B cell (primary cell): Measurements from ENCODE around the gene STIM1. TPM values are rescaled to one million over a fixed set of nuclear protein-coding genes. Genes with fewer than 3 reads are reported as not detected.

Experiments
- ATAC-seq: fragments of 200-7000 bp; cut with Tn5 transposase; one replicate; pipeline ENCODE4 v1.10.0; 2021; ENCODE audit warnings: low read depth, mild to moderate bottlenecking, moderate number of reproducible peaks, moderate library complexity
- CTCF ChIA-PET: fragments of 350-600 bp; sonication (Branson Sonifier 250); formaldehyde crosslinking; loops from one replicate; lab custom pipeline; 2021; ENCODE audit warnings: antibody characterized with exemption, inconsistent platforms; lab: Charles Lee
- POLR2A ChIA-PET: fragments of 350-600 bp; sonication (Branson Sonifier 250); formaldehyde crosslinking; loops from one replicate; lab custom pipeline; 2021; ENCODE audit warnings: antibody characterized with exemption; lab: Charles Lee
- DNase-seq: peaks from one replicate; pipeline ENCODE4 v3.0.0; 2013
- H2AFZ ChIP-seq: 2 replicates; pipeline ENCODE4 v1.6.1; 2012; ENCODE audit warnings: mild to moderate bottlenecking, low read depth, low read length; ENCODE audit not compliant: insufficient read depth, poor library complexity, severe bottlenecking
- H3K27ac ChIP-seq, 2 donors: 1 replicate in 1 of 2; 2 replicates in 1 of 2; pipeline ENCODE4 v1.5.1; 2012 to 2013; ENCODE audit warnings: low read length in 2 of 2, mild to moderate bottlenecking in 2 of 2, moderate library complexity in 1 of 2
- H3K27me3 ChIP-seq, 4 experiments: fragments of 200-600 bp in 1 of 4; sonication (generic) in 1 of 4; replicated peaks in 1 of 4; 1 replicate in 2 of 4; 2 replicates in 2 of 4; pipeline versions ENCODE4 v1.6.1 to v1.7.0; 2013 to 2016; ENCODE audit warnings: low read length in 3 of 4, mild to moderate bottlenecking in 2 of 4, mixed read lengths in 1 of 4, moderate library complexity in 1 of 4; ENCODE audit not compliant: insufficient read depth in 4 of 4, control insufficient read depth in 3 of 4; ENCODE audit errors: control extremely low read depth in 1 of 4
- H3K36me3 ChIP-seq, 2 experiments: replicated peaks in 1 of 2; 1 replicate in 1 of 2; 2 replicates in 1 of 2; pipeline versions ENCODE4 v1.6.1 to v1.7.1; 2013; ENCODE audit warnings: low read length in 1 of 2; ENCODE audit not compliant: insufficient read depth in 2 of 2, control insufficient read depth in 1 of 2; ENCODE audit errors: control extremely low read depth in 1 of 2, extremely low read depth in 1 of 2
- H3K4me1 ChIP-seq, 2 donors: fragments of 200-600 bp in 1 of 2; sonication (generic) in 1 of 2; 1 replicate in 1 of 2; 2 replicates in 1 of 2; pipeline versions ENCODE4 v1.5.1 to v1.6.1; 2013 to 2017; ENCODE audit warnings: low read length in 2 of 2; ENCODE audit not compliant: control insufficient read depth in 2 of 2, insufficient read depth in 2 of 2
- H3K4me2 ChIP-seq: replicated peaks from 2 replicates; pipeline ENCODE3; 2012; ENCODE audit warnings: mild to moderate bottlenecking, low read depth, low read length; ENCODE audit not compliant: poor library complexity, severe bottlenecking
- H3K4me3 ChIP-seq, 5 experiments: fragments of 200-600 bp in 1 of 5; sonication (generic) in 1 of 5; 1 replicate in 3 of 5; 2 replicates in 2 of 5; pipeline versions ENCODE4 v1.5.1 to v1.7.0; 2011 to 2016; ENCODE audit warnings: low read length in 4 of 5, mild to moderate bottlenecking in 4 of 5, low read depth in 2 of 5, control low read depth in 1 of 5, moderate library complexity in 1 of 5; ENCODE audit not compliant: insufficient read depth in 1 of 5; ENCODE audit errors: control extremely low read depth in 1 of 5, extremely low read depth in 1 of 5
- H3K79me2 ChIP-seq: fragments of 200-600 bp; sonication (generic); one replicate; pipeline ENCODE4 v1.6.0; 2016; ENCODE audit warnings: low read length; ENCODE audit not compliant: control insufficient read depth, insufficient read depth
- H3K9ac ChIP-seq: fragments of 200-600 bp; sonication (generic); 2 replicates; pipeline ENCODE4 v1.6.1; 2017; ENCODE audit warnings: mild to moderate bottlenecking, low read length, moderate library complexity
- H3K9me3 ChIP-seq, 3 donors: one replicate each; pipeline versions ENCODE4 v1.6.1 to v1.7.1; 2013; ENCODE audit warnings: low read length in 2 of 3; ENCODE audit not compliant: control insufficient read depth in 2 of 3, insufficient read depth in 1 of 3; ENCODE audit errors: control extremely low read depth in 1 of 3
- H4K20me1 ChIP-seq: 2 replicates; pipeline ENCODE4 v1.6.0; 2012; ENCODE audit warnings: mild to moderate bottlenecking, low read length; ENCODE audit not compliant: insufficient read depth, control insufficient read depth, poor library complexity, severe bottlenecking
- H3K27ac Mint-ChIP-seq: one replicate; pipeline ENCODE4 v1.8.0; 2021; ENCODE audit warnings: mixed read lengths
- H3K27me3 Mint-ChIP-seq: one replicate; pipeline ENCODE4 v1.8.0; 2021; ENCODE audit warnings: mixed read lengths
- H3K4me1 Mint-ChIP-seq: one replicate; pipeline ENCODE4 v1.8.0; 2021; ENCODE audit warnings: mixed read lengths
- H3K4me3 Mint-ChIP-seq: one replicate; pipeline ENCODE4 v1.8.0; 2021; ENCODE audit warnings: mixed read lengths
- H3K9me3 Mint-ChIP-seq: one replicate; pipeline ENCODE4 v1.8.0; 2022; ENCODE audit warnings: mixed read lengths; ENCODE audit not compliant: insufficient read depth
- EZH2 ChIP-seq: IDR thresholded peaks from 2 replicates; pipeline ENCODE4 v1.6.1; 2012; ENCODE audit warnings: borderline replicate concordance, low read depth, mild to moderate bottlenecking, moderate library complexity, low read length; ENCODE audit not compliant: insufficient read depth, poor library complexity, severe bottlenecking
- WGBS: methylation state at CpG from one replicate; pipeline ENCODE4 v1.1.5; 2013; ENCODE audit warnings: missing lambda C conversion rate; ENCODE audit not compliant: insufficient coverage; 5-methylcytosine and 5-hydroxymethylcytosine counted together
- intact Hi-C: fragments of 100-400 bp; cut with micrococcal nuclease; formaldehyde crosslinking; loops from one replicate; pipeline ENCODE4 v1.10.0; 2022
- polyA plus RNA-seq: library from polyadenylated mRNA; depleted of rRNA; stranded (reverse); fragments of >200 nt; gene quantifications from 2 replicates; pipeline ENCODE4 v1.2.3, GENCODE V29; 2012
- total RNA-seq, 2 donors: library from RNA; stranded (reverse); fragments of 120-200 nt in 1 of 2; gene quantifications; 1 replicate in 1 of 2; 2 replicates in 1 of 2; pipeline versions ENCODE4 v1.2.3 to v1.2.4, GENCODE V29; 2013 to 2022
- TF ChIP-seq, protein P1 (sequence below): fragments of 200-600 bp; IDR thresholded peaks from one replicate; pipeline ENCODE4 v1.8.0; 2022; ENCODE audit warnings: antibody characterized with exemption, mild to moderate bottlenecking

STIM1 gene
- total and polyA plus RNA-seq, 2 donors (not counting 1 experiment from before 2014, with no cell fraction given): 59.4 to 76.7 TPM

DNA sequence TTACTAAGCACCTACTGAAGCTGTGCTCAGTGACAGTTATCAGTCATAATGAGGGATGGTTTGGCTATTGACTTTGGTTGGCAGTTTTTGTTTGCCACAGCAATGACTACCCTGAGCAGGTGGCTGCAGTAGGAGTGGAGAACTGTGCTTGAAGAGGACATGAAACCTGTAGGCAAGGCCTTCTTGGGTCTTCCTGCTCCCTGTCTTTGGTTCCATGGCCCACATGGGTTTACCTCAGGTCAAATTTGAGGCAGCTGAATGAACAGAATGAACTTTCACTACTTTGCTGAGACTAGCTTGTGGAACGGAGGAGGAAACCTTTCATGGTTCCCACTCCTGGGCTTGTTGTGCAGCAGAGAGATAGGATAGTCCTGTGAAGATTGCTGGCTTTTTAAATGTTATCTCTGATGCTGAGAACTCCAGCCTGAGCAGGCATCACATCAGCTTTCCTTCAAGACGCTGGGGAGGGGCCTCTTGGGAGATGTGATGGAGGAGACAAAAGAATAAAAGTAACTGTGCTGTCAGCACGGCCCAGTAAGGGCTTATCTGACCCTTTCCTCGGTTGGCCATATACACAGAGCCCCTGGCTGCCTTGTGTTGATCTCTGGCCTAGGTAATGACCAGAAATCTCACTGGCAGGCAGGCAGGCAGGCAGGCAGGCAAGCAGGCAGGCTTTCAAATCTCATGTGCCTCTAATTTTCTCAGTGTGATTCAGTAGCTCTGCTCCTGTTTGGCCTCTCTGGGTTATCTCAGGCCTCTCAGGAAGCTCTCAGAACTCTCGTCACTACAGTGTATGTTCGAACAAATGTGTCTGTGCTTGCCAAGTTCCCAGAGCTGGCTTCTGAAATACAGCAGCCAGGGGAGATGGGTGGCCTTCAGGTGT is 12.0 kb downstream of the STIM1 start:
- TF ChIP-seq EZH2: no peak
- TF ChIP-seq, protein P1, sequence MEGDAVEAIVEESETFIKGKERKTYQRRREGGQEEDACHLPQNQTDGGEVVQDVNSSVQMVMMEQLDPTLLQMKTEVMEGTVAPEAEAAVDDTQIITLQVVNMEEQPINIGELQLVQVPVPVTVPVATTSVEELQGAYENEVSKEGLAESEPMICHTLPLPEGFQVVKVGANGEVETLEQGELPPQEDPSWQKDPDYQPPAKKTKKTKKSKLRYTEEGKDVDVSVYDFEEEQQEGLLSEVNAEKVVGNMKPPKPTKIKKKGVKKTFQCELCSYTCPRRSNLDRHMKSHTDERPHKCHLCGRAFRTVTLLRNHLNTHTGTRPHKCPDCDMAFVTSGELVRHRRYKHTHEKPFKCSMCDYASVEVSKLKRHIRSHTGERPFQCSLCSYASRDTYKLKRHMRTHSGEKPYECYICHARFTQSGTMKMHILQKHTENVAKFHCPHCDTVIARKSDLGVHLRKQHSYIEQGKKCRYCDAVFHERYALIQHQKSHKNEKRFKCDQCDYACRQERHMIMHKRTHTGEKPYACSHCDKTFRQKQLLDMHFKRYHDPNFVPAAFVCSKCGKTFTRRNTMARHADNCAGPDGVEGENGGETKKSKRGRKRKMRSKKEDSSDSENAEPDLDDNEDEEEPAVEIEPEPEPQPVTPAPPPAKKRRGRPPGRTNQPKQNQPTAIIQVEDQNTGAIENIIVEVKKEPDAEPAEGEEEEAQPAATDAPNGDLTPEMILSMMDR: no peak
- Histone ChIP-seq H3K4me3 (no peak overlapping the region), H3K27ac (peak overlapping the region; percentile 14 to 55), H3K9me3 (no peaks in the 10 kb centered on the region), H3K9ac (no peak overlapping the region), H3K4me2 (peak overlapping the region; percentile 38), H2AFZ (no peak overlapping the region), H3K27me3 (no peaks in the 10 kb centered on the region), H3K79me2 (peaks cover 100% of the 10 kb centered on the region), H3K4me1 (peaks cover 65 to 68% of the 10 kb centered on the region in 2 donors), H3K36me3 (no peaks in the 10 kb centered on the region), H4K20me1 (peaks cover 11% of the 10 kb centered on the region)
- DNase-seq (peak; percentile 52), ATAC-seq (peak; percentile 50)
- H3K27me3 Mint-ChIP-seq: no peaks in the 10 kb centered on the region
- peak overlapping the region; percentile 87 for H3K27ac Mint-ChIP-seq
- CTCF ChIA-PET: interaction anchor here (0.9 to 36.8 kb wide), 4 partner anchors 9 to 205 kb away, joined by 3 to 662 read pairs (median 7); partner anchors contain the start of genes RHOG and STIM1
- no peaks in the 10 kb centered on the region for H3K9me3 Mint-ChIP-seq
- peak overlapping the region; percentile 74 for H3K4me3 Mint-ChIP-seq
- 45% methylated on average over 5 of the region's 6 CpGs for WGBS
- POLR2A ChIA-PET: interaction anchor here (0.6 to 3.0 kb wide), 4 partner anchors 10 to 188 kb away, joined by 3 to 13 read pairs (median 5); partner anchors contain the start of gene STIM1
- intact Hi-C loops: loop anchor here (2.0 kb wide), 1 partner anchor 13 kb away; no protein-coding TSS in a partner anchor
- H3K4me1 Mint-ChIP-seq: peaks cover 79% of the 10 kb centered on the region
